ENCODE data around the gene GPBP1.

DNA sequence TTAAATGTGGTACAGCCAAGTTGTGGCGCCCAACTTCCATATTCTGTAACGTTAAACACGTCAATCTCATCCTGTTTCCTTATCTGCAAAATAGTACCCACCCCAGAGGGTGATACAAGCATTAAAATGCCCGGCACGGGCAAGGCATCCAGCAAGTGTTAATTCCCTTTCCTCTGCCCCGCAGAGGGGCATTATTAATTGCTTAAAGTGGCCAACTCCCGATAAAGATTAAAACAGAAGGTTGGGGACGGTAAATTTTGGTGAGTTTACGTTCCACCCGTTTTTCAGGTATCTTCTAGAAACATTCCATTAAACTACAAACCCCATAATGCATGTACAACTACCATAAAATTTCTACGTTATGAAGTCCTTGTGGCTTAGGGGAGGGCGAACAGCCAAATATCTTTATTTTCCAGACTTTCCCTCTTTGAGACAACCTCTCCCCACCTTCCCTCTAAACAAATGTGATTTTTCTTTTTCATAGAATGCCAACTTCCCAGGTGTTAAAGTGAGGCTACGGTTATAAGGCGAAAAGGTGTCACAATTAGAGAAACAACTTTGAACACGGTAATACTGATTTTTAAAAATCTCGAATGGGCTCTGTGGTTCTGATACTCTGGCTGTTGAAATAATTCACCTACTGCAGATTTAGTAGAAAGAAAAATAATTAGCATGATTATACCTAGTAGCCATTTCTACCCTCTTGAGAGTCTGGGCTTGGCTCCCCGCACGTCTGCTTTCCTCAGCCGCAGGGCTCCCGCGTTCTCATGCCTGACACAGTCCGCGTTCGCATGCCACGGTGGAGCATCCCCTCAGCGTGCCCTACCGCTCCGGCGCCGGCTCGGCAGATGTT lies 1.2 kb upstream of the GPBP1 start:
- TF ChIP-seq, protein P1, sequence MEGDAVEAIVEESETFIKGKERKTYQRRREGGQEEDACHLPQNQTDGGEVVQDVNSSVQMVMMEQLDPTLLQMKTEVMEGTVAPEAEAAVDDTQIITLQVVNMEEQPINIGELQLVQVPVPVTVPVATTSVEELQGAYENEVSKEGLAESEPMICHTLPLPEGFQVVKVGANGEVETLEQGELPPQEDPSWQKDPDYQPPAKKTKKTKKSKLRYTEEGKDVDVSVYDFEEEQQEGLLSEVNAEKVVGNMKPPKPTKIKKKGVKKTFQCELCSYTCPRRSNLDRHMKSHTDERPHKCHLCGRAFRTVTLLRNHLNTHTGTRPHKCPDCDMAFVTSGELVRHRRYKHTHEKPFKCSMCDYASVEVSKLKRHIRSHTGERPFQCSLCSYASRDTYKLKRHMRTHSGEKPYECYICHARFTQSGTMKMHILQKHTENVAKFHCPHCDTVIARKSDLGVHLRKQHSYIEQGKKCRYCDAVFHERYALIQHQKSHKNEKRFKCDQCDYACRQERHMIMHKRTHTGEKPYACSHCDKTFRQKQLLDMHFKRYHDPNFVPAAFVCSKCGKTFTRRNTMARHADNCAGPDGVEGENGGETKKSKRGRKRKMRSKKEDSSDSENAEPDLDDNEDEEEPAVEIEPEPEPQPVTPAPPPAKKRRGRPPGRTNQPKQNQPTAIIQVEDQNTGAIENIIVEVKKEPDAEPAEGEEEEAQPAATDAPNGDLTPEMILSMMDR (conservative IDR thresholded peaks at IDR 0.05; ENCODE audit: low read length), result 0 out of 2 replicates have a peak, but pooled peaks have one; percentile 15
- TF ChIP-seq EZH2phosphoT487 (IDR thresholded peaks at IDR 0.05; ENCODE audit: borderline replicate concordance, low read depth, low read length), result no peak
